Activated CD4-positive, CD25-positive, alpha-beta regulatory T cell treated with anti-CD3 and anti-CD28 coated beads, Interleukin-2, amount 50 U/mL, for 16 hours (primary cell): Measurements from ENCODE around the gene SNTG2.

Experiments
- DNase-seq: peaks from one replicate; pipeline ENCODE4 v3.0.0-alpha.2; 2020; ENCODE audit warnings: low read depth, low spot score

Gene SNTG2

DNA sequence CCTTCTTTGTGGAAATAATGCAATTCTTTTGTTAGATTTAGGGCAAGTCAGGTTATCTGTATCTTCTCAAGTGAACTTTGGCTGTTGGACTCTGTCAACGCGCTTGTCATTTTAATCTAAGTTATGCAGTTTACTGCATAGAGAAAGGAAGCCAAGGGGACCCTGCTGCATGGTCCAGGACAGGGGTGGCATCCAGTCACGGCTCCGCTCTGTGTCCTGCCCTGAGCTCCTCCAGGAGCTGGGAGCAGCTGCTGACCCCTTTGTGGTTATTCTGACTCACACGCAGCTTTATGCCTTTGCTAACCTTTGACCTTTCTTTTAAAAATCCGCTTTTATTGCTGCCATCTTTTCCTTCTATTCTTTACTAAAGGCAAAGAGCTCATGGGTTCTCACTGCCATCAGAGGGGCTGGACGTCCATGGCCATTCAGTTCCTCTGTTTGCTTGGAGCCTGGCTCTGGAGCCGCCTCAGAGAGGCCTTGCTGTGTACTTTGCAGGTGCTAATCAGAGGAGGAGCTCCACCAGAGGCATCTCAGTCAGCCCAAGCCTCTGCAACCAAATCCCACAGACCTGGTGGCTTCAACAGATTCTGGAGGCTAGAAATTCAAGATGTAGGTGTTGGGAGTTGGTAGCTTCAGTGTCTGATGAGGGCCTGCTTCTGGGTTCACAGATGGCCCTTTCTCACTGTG lies 39.3 kb downstream of the SNTG2 start:
- DNase-seq, result no peak

DNA sequence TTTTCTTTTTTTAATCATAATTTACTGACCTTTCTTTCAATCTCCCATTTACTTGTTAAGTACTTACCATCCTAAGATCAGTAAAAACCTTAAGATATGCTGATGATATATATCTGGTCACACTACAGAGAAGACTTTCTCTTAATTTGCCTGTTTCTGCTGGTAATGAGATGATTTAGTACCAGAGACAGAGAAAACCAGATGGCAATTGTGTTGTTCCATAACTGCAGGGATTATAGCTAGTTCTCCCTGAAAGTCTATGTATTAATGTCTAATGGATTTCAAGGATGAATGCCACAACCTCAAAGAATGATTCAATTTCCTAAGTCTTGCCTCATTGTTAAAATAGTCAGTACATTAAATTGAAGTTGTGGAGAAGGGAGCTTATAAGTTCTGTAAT lies 40.3 kb downstream of the SNTG2 start:
- DNase-seq, result no peak

DNA sequence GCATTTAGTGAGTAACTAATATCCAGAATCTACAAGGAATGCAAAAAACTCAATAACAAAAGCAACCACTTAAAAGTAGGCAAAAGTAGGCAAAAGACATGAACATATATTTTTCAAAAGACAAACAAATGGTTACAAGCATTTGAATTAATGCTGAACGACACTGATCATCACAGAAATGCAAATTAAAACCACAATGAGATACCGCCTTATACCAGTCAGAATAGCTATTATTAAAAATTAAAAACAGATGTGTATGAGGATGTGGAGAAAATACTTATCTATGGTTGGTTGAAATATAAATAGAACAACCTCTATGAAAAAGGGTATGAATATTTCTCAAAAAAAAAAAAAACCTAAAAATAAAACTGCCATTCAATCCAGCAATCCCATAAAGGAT lies 51.7 kb downstream of the SNTG2 start:
- DNase-seq, result no peak

DNA sequence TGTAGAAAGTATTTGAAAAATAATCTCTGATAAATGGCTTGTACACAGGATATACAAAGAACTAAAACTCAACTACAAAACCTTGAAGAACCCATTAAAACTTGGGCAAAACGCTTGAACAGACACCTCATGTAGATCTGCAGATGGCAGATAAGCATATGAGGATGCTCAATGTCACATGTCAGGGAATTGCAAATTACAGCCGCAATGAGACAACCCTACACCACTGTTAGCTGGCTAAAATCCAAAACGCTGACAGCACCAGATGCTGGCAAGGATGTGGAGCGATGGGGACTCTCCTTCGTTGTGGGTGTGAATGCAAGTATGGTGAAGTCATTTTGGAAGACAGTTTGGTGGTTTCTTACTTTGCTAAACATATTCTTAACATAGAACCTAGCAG lies 53.7 kb downstream of the SNTG2 start:
- DNase-seq, result no peak

DNA sequence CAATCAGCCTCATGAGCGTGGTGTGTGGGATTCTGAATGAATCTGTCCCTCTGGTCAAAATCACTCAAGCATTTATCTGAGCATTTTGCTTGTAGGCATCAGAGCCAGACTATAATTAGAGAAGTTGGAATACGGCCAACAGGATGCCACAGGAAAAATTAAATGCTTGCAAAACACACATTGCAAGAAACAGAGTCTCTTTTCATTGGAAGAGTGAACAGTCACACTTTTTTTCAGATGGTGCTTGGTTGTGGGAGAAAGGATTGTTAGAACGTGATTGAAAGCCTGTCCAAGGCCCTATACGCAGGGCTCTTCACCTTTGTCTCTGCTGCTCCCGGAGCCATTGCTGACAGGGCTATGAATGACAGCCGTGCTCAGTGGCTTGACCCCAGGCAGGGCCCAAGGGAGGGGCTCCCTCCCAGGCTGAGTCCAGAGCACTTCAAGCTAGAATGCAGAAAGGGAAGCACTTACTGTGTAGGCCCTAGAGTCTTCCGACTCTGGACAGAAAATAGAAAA lies 59.8 kb downstream of the SNTG2 start:
- DNase-seq, result no peak

DNA sequence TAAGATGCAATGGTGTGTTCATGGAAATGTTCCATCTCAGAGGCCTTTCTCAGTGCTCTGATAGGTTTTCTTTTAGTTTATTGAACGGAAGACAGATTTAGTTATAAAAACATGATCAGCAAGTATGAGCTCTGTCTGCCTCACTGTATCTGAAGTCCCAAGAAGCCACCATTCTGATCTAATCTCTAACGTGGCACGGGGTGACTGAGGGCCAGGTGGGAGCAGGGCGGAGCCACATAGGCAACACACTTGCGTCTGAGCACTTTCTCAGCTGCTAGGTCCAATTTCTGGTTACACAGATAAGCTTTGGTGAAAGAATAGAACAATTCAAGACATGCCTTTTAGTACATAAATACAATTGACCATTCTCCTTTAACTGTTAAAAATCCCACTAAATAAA lies 60.4 kb downstream of the SNTG2 start:
- no peak for DNase-seq

DNA sequence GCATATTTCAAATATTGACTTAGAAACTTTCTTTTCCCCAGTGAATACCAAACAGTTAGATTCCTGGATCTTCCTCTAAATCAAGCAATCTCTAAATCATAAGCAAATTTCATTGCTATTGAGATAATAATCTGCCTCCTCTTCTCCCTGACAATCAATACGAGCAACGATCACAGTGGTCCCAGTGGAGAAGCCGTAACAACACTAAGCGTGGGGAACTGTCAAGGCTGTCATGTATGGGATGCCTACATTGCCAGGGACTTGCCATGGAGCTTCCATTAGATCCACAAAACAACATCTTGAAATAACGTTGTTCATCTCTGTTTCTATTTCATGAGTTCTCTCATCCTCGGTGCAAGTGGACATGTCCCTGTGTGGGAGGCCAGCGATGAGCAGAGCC lies 61.3 kb downstream of the SNTG2 start:
- no peak for DNase-seq

DNA sequence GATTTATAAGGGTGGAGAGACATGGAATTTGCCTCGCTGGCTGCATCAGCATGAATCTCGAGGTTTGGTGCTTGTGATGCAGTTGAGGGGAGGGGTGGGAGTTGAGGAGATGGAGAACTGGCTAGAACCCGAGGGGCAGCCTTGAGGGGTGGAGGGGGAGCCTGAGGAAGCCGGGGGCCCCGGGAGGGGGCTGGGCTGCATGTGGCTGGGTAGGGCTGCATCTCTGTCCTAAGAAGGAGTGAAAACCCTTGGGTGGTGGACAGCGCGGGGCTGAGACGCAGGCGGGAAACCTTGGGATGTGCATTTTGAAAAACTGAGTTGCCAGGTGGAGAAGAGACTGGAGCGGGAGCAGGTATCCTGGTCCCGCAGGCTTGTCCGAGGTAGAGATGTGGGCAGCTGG lies 64.2 kb downstream of the SNTG2 start:
- no peak for DNase-seq

DNA sequence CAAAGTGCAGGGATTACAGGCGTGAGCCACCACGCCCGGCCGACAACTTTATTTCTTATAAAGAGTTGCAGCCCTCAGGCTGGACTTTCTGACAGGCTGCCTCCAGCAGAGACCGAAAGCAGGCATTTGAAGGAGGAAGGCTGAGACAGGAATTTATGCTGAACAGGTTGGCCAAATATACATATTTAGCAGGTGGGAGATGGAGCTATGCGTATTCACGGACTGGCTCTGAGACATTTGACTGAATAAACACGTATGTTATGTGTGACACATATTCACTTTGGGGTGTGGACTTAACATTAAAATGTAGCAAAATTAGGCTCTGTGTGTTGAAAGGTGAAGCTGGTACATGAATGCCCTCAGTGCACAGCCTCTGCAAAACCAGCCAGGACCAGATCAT lies 65.9 kb downstream of the SNTG2 start:
- no peak for DNase-seq

DNA sequence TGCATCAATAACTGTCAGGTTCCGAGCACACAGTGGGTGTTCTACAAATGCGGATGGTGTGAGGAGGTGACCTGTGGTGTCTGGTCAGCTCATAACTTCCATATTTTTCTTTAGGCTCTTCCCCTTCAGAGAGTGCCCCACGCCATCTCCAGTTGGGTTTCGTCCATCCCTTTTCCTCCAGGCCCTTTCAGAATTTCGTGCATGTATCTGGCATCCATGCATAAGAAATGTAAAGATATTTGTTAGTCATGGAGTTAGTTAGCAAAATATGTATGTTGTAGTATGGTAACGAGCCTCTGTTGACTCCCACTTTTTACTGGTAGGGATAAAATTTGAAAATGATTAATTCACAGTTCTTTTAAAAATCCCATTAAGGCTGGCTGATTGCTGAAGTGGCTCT lies 67.2 kb downstream of the SNTG2 start:
- no peak for DNase-seq

DNA sequence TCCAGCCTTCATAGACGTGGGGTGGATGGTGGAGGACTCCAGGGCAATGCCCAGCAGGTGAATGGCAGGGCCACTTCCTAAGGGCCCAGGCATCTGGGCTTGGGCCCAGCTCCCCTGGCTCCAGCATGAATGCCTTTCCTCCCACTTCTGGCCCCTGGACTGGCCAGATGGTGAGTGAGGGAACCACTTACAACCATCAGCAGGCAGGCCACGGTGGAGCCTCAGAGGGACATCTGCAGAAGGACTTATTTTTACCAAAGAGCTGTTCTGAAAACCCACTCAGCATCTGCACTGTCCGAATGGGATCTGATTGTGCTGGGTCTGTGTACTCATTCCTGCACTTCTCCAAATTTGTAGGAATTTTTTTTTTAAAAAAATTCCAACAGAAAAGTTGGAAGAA lies 69.6 kb downstream of the SNTG2 start:
- no peak for DNase-seq

DNA sequence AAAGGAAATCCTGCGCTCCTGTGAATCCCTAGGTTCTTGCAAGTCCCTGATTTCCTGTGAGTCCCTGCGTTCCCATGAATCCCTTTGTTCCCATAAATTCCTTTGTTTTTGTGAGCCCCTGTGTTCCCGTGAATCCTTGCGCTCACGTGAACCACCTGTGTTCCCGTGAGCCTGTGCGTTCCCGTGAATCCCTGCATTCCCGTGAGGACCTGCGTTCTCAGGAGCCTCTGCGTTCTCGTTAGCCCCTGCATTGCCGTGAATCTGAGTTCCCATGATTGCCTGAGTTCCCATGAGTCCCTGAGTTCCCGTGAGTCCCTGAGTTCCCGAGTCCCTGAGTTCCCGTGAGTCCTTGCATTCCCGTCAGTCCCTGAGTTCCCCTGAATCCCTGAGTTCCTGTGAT lies 71.5 kb downstream of the SNTG2 start:
- DNase-seq, result no peak

DNA sequence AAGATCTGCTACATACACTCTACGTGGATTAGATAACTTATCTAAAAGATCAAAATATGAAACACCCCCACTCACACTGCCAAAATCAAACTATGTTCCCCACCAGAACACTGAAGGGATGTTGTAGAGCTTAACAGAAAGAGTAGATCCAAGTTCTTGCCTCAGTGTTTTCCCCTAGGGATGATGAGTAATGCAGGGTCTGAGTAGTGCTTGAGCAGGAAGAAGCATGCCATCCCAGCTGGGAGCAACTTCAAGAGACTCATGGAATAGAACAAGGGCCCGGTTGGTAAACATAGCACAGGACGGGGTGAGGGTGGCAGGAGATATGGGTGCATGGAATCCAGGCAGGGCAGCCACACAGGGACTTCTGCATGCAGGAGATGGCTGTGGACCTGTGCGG lies 74.3 kb downstream of the SNTG2 start:
- no peak for DNase-seq

DNA sequence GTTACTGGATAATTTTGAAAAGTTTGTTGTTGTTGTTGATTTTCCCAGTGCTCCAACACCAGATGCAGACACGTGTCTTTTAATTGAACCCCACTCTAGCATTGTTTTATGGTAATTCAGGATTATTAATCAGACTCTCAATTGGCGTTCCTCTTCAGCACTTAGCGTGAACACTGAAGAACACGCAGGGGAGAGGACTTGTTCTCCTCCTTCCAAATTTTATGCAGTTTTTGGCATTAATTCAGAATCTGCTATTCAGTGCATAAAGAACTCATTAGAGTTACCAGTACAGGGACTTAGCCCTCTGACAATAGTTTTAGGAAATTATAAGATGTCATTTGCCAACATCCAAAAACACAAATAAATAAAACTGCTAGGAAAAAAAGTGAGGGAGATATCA lies 75.5 kb downstream of the SNTG2 start:
- DNase-seq, result no peak

DNA sequence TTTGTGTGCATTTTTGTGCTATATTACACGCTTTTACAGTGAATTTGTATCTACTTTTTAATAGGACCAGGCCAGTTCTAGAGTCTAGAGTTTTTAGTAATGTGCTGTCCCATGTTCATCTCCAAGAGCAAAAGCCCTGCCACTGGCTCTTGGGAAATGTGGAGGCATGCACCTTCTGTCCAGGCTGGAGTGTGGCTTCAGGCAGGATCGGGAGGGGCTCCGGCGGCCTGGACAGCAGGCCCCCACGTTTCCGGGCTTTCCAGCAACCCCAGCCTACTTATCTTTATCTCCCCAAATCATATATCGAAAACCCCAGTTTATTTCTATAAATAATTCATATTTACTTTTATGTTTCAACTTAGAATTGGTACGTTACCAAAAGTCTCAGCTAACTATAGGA lies 78.2 kb downstream of the SNTG2 start:
- DNase-seq, result no peak

DNA sequence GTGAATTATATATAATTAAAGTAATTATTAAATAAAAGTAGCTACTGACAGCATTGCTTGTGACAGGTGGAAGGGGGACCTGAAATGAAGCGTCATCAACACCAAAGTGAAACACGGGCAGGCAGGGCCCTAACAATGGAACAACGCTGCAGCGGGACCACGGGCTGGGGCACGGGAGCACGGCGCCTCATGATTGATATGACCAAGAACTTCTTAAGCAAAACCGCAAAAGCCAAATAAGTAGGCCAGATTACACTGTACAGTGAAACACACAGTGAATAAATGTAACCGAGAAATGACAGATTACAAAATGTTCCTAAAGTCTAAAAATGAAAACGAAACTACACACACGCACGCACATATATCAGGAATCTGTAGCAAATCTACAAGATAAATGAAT lies 81.4 kb downstream of the SNTG2 start:
- DNase-seq, result no peak

DNA sequence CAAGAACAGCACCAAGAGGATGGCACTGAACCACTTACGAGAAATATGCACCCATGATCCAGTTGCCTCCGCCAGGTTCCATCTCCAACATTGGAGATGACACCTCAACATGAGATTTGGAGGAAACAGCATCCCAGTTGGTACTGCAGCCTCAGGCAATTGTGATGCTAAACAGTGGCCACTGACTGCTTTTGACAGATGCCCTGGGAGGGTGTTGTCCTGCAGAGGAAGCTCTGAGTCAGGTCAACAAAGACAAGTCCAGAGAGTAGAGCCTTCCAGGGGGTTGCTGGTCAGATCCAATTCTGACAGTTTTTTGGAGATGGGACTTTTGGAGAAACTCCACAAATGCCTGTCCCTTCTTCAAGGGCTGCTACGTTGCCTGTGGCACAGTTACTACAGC lies 82.4 kb downstream of the SNTG2 start:
- no peak for DNase-seq

DNA sequence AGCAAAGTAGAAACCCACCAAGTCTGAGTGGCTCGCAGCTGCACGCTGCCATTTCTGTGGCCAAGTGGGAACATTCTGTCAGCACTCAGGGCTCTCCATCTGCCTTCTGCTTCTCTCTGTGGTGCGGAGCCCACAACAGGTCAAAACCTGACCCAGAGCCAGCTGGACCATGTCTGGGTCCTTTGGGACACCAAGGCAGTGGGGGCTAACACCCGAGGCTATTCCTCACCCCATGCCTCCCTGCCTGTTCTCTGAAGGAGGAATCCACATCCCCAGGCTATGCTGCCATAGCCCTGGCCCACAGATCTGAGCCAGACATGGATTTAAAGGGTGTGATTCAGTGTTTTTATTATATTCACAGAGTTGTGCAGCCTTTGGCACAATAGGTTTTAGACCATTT lies 86.4 kb downstream of the SNTG2 start:
- DNase-seq, result no peak

DNA sequence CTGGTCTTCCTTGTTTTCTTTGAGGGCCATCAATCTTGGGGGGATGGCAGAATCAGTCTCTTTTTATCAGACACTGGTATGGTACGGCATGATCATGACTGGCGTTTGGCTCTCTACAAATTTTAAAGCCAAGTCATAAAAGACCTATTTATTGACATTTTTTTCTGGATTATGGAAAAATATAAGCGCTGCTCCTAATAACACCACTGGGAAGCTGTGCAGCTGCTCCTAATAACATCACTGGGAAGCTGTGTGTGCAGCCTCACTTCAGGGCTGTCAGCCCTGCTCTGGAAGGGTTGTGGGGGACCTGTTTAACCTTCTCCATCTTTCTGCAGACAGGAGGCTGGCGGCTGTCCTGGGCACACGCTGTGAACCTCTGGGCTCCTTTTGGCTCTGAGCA lies 88.9 kb downstream of the SNTG2 start:
- no peak for DNase-seq

DNA sequence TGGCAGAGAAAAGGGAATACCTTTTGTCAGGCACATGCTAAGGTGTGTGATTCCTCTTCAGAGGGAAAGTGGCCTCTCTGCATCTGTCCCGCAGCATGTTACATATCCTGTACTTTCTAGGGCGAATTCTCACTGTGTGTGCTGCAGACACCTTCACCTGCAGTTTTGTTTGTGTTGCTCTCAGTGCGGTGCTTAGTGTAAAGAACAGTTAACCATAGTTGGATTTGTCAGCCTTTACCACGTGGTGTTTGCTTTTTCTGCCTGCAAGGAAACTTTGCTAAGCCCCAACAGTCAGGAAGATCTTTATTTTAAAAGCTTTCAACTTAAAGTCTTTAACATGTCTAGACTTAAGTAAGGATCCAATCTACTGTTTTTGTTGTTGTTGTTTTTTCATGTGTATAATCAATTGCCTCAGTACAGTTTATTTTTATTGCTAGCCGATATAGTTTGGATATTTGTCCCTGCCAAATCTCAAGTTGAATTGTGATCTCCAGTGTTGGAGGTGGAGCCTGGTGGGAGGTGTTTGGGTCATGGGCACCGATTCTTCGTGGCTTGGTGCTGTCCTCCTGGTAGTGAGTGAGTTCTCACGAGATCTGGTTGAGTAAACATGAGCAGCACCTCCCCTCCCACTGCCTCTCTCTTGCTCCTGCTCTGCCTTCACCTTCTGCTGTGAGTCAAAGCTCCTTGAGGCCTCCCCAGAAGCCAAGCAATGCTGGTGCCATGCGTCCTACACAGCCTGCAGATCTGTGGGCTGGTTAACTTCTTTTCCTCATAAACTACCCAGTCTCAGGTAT lies 90.6 kb downstream of the SNTG2 start:
- no peak for DNase-seq

DNA sequence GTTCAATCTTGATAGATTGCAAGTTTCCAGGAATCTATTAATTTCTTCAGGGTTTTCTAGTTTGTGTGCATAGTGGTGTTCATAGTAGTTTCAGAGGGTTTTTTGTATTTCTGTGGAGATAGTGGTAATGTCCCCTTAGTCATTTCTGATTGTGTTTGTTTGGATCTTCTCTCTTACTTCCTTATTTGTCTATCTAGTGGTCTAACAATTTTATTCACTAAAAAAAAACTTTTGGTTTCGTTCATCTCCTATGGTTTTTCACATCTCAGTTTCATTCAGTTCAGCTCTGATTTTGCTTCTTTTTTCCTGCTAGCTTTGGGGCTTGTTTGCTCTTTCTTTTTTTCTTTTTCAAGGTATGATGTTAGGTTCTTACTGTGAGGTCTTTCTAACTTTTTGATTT lies 94.5 kb downstream of the SNTG2 start:
- no peak for DNase-seq

DNA sequence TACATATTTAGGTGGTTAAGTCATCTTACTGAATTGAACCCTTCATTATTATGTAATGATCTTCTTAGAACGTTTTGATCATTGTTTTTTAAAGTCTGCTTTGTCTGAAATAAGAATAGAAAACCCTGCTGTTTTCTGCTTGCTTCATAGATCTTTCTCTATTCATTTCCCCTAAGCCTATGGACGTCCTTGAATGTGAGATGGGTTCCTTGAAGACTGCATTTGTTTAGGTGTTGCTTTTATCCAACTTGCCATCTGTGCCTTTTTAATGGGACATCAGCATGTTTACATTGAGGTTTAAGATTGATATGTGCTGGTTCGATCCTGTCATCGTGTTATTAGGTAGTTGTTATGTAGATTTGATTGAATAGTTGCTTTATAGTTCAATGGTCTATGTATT lies 95.4 kb downstream of the SNTG2 start:
- DNase-seq, result no peak

DNA sequence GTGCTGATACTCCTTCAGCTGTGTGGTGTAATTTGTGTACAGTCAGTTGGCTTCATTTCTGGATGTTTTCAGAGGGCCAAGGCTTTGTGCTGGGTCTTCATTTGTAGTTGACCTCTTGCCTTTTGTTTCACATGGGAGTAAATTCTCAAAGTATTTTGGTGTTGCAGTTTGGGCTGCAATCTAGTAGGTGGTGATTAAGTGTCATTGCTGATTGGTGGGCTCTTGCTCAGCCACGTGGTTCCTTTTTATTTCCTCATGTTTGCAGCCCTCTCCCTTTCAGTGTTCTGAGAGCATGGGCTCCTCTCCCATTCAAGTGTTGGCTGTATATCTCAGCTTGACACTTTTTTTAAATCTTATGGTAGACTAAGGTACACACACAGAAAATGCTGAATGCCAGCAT lies 96.8 kb downstream of the SNTG2 start:
- DNase-seq, result no peak
